HG03103 (cell line): ENCODE results near the gene LYRM1.
"Not testable (repeated sequence)": the region's sequence is repeated elsewhere in the genome, so short reads cannot be mapped to it uniquely, and the experiment has no call there.

ENCODE experiments used
- ATAC-seq: cut with Tn5 transposase; IDR thresholded peaks from one replicate; pipeline ENCODE4 v1.9.1; 2021; ENCODE audit warnings: low read depth; ENCODE audit not compliant: unreplicated experiment

LYRM1 gene

DNA sequence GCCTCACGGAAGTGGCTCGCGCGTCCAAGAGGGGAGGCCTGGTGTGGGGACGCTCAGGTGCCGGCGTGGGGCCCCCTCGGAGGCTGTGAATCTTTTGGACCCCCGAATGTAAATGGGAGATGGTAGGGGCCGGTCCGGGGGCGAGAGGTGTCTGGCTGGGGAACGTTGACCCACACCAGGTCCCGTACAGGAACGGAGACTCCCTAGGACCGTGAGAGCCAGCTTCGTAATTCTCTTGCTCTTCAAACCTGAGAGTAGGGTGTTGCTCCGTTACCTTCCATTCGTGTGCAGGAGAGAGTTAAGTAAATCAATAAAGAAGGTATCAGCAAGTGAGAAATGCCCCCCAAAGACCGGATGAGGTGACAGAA lies 481 bp downstream of the LYRM1 start:
- ATAC-seq: peak; percentile 3

DNA sequence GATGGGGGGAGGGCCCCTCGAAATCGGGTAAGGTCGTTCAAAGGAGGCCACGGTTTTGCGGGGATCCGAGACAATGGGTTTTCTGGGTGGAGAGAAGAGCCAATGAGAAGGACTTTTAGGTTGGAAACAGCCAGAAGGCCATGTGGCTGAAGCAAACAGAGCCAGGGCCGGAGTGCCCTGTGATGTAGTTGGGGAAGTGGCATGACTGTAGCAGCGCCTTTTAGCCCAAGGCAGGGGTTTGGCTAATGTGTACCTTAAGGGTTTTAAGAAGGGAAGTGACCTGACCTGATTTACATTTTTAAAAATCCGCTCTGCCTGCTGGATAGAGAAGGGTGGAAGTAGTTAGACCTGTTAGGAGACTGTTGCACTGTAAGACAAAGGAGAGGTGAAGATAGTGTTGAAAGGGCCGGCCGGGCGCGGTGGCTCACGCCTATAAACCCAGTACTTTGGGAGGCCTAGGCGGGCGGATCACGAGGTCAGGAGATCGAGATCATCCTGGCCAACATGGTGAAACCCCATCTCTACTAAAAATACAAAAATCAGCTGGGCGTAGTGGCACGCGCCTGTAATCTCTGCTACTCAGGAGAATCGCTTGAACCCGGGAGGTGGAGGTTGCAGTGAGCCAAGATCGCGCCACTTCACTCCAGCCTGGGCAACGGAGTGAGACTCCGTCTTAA lies 1.0 kb downstream of the LYRM1 start:
- ATAC-seq: no peak

DNA sequence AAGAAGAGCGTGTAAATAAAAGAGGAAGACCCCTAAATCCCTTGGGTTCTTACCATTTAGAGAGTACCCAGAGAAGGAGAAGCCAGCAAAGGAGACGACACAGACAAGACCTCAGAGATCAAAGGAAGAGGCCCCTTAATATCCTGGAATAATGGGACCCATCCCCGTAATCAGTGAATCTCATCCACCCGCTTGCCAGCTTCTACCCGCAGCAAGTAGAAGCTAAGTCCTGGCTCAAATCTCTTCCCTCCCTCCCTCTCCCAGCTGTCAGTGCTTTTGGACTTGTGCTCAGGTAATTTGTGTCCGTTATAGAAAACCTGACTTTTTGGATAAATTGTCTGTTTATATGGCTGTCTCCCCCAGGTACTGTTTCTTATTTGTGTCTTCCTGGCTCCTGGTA lies 1.9 kb downstream of the LYRM1 start:
- no peak for ATAC-seq

DNA sequence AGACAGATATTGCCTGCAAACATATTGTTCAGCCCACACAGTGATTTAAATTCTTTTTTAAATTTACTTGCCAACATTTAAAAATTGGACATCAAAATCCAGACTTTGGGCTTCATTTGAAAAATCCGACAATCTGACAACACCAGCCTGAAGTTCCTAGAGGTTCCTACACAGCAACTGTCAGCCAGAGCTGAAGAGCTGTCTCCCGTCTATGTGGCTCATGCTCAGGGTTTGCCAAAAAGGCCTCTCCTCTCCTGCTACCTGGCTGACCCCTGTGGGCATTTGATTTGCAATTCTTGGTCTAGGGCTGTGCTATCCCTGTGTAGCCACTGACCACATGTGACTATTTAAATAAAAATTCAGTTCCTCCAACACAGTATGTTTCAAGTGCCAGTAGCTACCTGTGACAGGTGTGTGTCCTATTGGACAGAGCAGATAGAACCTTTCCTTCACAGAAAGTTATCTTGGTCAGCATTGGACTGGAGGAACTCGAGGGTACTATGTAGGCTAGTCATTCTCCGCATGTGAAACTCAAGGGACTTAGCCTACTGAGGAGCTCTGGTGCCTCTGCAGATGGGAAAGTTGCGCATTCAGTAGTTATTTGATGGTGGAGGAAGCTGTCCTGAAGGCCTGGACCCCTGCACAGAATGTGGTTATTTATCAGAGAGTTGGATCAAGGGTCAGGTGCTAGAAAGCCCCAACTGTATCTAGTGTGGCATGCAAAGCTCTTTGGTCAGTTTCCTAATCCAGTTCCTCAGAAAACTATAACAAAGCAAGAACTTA lies 2.7 kb downstream of the LYRM1 start:
- no peak for ATAC-seq

DNA sequence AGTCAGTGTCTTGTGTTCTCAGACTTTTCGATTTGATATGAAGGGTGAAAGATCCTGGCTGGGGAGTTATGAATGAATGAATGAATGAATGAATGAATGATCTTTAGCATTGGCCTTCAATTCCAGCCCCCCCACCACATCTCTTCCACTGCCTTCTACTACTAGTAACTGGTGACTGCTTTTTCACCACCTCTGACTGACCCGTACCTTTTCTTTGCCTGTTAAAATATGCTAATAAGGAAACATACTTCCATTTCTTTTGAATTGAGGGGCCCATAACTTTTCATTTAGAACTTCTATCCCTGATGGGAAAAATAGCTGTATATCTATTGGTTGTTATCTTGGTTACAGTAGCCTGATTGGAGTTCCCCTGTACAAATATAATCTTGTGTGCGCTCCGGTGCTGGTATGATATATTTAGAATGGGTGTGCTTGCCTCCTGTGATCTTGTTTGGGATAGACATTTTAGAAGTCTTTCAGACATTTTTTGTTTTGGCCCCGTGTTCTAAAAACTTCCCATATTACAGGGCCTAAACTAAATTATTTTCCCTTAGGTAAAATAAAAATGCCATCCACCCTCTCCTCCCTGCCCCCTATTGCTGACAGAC lies 3.4 kb downstream of the LYRM1 start:
- no peak for ATAC-seq

DNA sequence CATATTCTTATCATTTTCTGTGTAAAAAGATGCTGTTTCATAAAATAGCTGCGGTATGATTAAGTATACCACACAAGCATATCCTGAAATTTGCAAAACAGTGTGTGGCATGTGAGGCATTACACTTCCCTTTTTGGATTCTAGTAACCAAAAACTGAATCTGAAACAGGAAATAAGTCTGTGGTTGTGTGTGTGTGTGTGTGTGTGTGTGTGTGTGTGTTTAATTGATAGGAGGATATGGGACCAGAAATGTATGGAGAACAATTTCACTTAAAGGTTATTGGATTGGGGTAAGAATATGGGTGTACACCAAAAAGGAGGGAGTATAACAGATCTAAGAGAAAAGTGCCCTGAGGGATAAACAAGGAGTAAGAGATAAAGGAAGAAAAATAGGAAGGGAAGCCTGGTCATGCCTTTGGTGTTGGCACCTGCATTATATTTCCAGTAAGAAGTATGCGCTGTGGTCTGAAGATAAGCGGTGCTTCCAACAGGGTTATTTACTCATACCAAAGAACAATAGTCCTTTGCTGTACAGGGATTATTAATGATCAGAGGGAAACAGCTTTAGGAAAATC lies 4.0 kb downstream of the LYRM1 start:
- ATAC-seq: no peak

DNA sequence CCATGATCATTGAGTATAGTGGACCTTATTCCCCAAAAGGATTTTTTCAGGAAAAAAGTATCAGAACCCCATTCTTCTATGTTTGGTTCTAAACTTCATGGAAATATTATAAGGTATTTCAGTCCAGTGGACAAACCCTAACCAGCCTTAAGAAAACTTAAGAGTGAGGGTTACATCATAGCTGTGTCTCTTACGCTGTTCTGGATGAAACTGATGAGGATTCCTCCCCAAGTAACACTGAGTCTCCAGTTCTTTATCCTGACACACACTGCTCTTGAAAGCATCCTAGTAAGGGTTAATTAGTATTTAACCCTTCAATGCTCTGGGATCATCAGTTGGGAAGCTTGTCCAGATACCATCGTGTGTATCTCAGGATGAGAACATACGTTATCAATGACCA lies 5.0 kb downstream of the LYRM1 start:
- no peak for ATAC-seq

DNA sequence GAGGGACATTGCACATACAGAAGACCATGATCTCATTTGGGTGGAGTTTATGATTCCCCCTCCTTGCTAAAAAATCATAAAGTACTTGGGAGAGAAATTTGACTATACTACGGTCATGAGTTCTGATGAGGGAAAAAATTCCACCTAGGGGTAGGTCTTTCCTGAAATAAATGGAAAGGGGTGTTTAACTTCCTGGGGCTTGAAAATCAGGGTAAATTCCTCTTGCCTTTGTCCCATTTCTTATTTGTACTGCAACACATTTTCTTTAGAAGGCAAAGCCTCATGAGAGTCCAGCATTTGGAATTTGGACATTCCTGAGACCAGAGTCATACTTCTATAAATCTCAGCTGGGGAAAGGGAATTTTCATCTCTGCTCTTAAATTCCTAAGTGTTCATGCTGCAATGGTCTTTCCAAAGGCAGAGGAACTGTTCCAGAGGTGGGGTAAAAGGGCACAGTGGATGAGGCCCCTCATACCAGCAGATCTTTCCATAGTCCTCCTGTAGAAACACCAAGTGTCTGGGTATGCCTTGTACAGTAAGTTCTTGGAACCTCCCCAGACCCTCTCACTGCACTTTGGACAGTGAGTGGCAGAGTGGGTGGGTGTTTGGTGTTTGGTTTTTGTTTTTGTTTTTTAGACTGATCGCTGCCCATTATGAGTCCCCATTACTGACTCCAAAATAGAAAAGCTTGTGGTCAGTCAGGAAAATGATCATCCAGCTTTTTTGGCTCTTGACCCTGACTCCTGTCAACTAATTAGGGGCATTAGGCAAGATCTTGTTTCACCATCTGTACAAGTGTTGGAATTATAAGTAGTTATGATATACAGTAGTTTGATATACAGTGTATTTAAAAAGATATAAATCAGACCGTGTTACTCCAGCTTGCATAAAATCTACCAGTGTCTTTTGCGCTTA lies 6.0 kb downstream of the LYRM1 start:
- ATAC-seq: no peak

DNA sequence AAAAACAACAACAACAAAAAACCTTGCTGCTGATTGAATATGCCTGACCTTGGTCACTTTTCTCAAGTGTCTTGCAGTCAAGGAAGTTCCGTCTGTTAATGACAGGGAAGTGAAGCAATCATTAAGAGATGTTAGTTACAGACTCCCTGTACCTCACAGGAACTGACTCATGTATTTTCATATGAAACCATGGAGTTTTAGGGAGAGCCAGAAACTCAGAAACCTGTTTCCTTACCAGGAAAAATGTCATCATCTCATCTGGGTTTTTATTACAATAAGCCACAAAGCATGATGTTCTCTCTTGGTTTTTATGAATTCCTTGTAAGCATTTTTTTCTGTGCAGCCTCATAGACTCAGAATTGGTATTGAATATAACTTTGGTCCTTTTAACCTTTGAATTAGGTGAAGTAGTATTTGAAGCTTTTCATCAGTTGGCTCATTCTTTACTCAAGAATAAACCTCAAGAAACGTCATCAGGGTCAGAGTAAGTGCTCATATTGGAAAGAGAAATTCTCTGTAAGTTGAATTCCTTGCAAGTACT lies 10.3 kb downstream of the LYRM1 start:
- no peak for ATAC-seq

DNA sequence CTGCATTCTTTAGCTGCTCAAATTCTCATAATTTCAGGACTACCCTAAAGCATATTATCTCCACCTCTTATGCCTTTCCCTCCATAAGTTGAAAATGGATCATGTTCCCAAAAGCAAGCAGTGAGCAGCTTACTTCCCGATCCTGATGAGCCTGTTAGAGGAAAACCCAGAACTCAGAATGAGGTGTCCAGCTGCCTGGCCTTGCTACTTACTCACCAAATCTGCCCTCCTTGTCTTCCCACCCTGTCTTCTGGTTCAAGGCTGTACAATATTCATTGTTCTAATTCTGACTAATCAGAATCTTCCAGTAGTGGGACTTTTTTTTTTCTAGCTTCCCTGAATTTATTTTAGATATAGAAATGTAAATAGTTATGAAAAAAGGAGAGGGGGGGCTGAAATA lies 10.8 kb downstream of the LYRM1 start:
- no peak for ATAC-seq

DNA sequence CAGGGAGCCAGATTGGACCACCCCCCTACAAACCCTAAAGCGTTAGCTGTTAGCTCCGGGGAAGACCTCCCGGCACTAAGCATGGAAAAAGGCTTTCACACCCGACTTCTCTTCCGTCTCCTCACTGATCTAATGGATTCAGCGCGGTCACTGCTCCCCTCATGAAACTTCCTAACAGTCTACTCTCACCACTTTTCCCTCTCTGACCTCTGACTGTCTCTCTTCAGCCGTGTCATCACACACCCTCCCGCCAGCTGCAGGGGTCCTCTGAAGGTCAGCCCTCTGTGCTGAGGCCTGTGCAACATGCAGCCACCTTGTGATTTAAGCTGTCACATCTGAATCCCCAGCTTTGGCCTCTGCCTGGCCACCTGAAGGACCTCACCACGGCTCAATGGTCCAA lies 15.7 kb downstream of the LYRM1 start:
- ATAC-seq: no peak

DNA sequence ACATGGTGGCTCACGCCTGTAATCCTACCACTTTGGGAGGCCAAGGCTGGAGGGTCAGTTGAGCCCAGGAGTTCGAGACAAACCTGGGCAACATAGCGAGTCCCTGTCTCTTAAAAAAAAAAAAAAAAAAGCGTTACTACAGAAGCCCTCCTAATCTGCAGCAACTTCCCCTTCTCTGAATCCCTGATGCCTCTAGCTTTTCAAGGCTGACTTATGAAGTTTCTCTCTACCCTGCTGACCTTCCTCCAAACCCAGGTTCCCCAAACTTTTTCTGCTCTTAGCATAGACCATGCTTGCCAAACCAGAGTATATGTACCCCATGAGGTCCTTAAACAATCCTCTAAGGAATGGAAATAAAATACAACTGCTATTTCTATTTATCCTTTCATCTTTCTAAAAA lies 16.4 kb downstream of the LYRM1 start:
- ATAC-seq: no peak

DNA sequence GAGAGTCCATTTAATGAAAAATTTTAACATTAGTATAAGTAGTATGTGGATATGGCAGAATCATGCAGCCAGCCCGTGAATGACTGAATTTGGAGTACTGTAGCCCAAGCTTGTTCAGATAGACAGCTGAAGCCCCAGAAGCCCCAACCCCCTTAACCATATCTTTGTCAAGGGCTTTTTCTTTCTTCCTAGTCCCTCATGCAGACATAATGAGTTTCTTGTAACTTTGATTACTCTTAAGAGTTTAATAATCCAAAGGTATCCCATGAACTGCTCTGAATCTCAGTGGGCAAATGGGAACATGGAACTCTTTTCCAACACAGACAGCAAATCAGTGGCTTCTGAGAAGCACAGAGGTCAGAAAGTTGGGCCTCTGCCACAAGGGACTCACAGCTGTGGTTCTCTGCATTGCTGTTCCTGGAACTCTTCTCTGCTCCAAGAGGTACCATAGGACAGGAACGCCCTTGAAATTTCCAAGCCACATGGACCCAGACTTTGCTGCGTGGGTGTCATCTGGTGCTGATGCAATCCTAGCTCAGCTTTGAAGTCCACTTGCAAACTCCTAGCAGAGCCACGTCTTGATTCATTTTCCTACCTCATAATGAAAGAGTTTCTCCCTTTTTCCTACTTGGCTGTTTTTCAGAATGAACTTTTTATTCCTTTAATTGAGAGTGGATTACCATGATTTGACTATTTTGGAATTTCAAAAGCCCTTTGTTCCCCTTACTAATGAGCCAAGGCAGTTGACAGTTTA lies 18.1 kb downstream of the LYRM1 start:
- no peak for ATAC-seq

DNA sequence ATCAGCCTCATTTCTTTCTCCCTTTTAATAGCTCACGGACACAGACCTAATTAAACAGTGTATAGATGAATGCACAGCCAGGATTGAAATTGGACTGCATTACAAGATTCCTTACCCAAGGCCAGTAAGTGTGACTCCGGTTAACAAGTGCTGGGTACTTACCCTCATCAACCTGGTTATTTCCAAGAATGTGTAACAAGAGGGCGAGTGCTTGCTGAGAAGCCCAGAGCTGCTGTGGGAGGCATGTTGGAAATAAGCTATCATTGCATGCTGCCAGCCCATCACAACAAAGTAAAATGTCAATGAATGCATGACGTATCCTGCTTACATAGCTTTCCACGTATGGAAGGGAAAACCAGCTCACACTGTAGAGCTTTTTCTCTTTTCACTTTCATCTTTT lies 19.5 kb downstream of the LYRM1 start:
- no peak for ATAC-seq

DNA sequence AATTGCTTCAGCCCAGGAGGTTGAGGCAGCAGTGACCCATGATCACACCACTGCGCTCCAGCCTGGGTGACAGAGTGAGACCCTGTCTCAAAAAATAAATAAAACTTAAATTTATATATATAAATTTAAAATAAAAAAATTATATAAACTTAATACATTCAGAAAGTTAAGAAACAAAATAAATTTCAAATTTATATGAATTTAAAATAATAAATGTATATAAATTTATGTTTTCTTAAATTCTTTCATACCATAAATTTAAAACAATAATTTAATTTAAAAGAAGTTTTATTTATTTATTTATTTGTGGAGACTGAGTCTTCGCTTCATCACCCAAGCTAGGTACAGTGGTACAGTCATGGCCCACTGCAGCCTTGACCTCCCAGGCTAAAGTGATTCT lies 20.2 kb downstream of the LYRM1 start:
- ATAC-seq: no peak

DNA sequence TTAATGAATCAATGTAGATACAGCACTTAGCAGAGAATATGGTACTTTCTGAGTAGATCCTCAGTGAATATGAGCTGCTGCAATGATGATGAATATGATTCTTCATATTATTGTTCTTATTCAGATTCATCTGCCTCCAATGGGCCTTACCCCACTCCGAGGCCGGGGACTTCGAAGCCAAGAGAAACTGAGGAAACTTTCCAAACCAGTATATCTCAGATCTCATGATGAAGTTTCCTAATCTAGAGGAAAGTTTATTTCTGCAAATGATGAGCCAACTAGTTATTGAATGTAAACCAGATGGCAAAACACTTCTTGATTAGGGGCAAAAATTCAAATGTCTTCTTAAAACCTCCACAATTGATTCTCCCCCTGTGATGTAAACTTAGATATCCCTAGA lies 23.3 kb downstream of the LYRM1 start:
- no peak for ATAC-seq

DNA sequence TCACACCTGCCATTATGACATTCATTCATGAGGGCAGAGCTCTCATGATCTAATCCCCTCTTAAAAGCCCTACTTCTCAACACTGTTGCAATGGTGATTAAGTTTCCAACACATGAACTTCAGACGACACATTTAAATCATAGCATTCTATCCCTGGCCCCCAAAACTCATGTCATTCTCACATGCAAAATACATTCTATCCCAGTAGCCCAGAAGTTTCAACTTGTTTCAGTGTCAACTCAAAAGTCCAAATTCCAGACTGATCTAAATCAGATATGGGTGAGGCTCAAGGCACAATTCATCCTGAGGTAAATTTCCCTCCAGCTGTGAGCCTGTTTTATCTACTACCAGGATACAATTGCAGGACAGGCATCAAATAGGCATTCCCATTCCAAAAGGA lies 25.2 kb downstream of the LYRM1 start:
- ATAC-seq: no peak

DNA sequence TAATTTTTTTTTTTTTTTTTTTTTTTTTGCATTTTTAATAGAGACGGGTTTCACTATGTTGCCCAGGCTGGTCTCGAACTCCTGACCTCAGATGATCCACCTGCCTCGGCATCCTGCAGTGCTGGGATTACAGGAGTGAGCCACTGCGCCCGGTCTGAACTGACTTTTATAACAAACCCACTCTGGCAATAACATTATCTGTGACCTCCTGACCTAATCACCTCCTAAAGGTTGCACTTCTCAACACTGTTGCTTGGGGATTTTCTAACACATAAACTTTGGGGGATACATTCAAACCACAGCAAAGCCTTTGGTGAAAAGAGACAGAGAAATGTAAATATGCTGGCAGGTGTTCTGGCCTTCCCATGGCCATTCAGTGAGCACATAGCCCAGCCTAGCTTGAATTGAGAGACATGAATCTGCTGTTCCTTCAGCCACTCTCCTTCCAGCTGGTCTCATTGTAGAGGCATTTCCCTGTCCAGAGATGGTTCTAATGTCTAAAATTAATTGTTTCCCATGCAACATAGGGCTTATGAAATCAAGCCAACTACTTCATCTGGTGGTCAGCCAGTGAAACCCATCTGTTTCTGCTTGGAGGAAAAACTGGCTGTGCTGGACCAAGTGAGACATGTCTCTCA lies 28.3 kb downstream of the LYRM1 start:
- no peak for ATAC-seq

DNA sequence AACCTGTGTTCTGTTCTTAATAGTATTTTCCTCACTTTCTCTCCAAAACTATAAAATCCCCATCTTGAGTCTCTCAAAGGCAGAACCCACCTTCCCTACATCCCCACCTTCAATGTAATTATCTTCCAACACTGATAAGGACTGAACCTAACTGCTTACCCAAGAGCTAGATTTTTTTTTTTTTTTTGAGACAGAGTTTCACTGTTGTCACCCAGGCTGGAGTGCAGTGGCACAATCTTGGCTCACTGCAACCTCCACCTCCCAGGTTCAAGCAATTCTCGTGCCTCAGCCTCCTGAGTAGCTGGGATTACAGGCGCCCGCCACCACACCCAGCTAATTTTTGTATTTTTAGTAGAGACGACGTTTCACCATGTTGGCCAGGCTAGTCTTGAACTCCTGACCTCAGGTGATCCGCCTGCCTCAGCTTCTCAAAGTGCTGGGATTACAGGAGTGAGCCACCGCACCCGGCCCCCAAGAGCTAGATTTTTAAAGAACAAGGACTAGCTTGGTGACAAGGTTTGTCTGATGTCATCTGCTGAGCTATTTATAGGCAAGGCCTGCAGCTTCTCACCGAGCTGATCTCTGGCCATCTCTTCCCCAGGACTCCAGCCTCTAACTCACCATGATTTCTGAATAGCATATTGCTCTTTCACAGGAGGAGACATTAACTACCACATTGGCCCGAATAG lies 29.2 kb downstream of the LYRM1 start:
- not testable (repeated sequence) for ATAC-seq
